Body of pancreas (tissue), 4 donors: ENCODE data around the gene RSPH6A. TPM values are rescaled to one million over a fixed set of nuclear protein-coding genes. Genes with fewer than 3 reads are reported as not detected.

ENCODE experiments used
- ATAC-seq: fragments of 150-250 bp; one replicate; pipeline ENCODE4 v1.9.1; 2016
- DNase-seq, 4 donors: peaks; one replicate each; pipeline ENCODE4 v3.0.0-alpha.2; 2019
- H3K27ac ChIP-seq, 4 donors: fragments of 200-600 bp; sonication (generic); 1 replicate in 3 of 4; 2 replicates in 1 of 4; pipeline versions ENCODE4 v1.5.1 to v1.6.1; 2016 to 2019; ENCODE audit warnings: mild to moderate bottlenecking in 1 of 4, mixed read lengths in 1 of 4, moderate library complexity in 1 of 4
- H3K27me3 ChIP-seq, 2 donors: fragments of 200-600 bp; sonication (generic); one replicate each; pipeline ENCODE4 v1.6.0; 2016; ENCODE audit warnings: mild to moderate bottlenecking in 1 of 2
- H3K36me3 ChIP-seq, 2 donors: fragments of 200-600 bp; sonication (generic); replicated peaks in 1 of 2; 2 replicates each; pipeline ENCODE4 v1.5.1; 2016; ENCODE audit warnings: low read depth in 2 of 2; ENCODE audit not compliant: insufficient read depth in 1 of 2
- H3K4me1 ChIP-seq: fragments of 200-600 bp; sonication (generic); one replicate; pipeline ENCODE4 v1.6.0; 2016
- H3K4me3 ChIP-seq, 2 donors: fragments of 200-600 bp; sonication (generic); 1 replicate in 1 of 2; 2 replicates in 1 of 2; pipeline ENCODE4 v1.5.1; 2016 to 2019
- H3K9me3 ChIP-seq, 3 donors: fragments of 200-600 bp; sonication (generic); 1 replicate in 2 of 3; 2 replicates in 1 of 3; pipeline ENCODE4 v1.5.1; 2016
- CTCF ChIP-seq, 7 experiments: fragments of 450-650 bp in 4 of 7; fragments of 200-600 bp in 3 of 7; sonication (generic) in 3 of 7; IDR thresholded peaks; one replicate each; pipeline ENCODE4 v1.5.1; 2016 to 2019; ENCODE audit warnings: antibody characterized with exemption in 7 of 7
- POLR2A ChIP-seq, 3 donors: fragments of 450-650 bp; IDR thresholded peaks; one replicate each; pipeline ENCODE4 v1.6.1; 2016; ENCODE audit warnings: antibody characterized with exemption in 3 of 3, mild to moderate bottlenecking in 2 of 3
- WGBS, 2 donors: methylation state at CpG; one replicate each; pipeline ENCODE4 v1.1.5; 2017; 5-methylcytosine and 5-hydroxymethylcytosine counted together
- intact Hi-C: fragments of 100-400 bp; cut with DNase I; formaldehyde crosslinking; loops from one replicate; pipeline ENCODE4 v1.15.1; 2023
- total RNA-seq, 2 donors: library from RNA; depleted of rRNA; stranded (reverse); fragments of >200 nt; gene quantifications; one replicate each; pipeline ENCODE4 v1.1.0, GENCODE V29; 2016

RSPH6A gene
- total RNA-seq, 2 donors from 2014 or later: 0.33 TPM; not detected in 1

GRCh38 chr19:45823182-45823581 lies 8.1 kb upstream of the RSPH6A start:
- H3K9me3 ChIP-seq: no peaks in the 10 kb centered on the region
- H3K4me1 ChIP-seq: no peaks in the 10 kb centered on the region
- no peak for ATAC-seq
- DNase-seq: no peak
- intact Hi-C loops: no loop called here
- 96 to 97% methylated on average over 5 to 12 of the region's 12 CpGs for WGBS, 2 donors
- TF ChIP-seq POLR2A (IDR thresholded peaks at IDR 0.05) (no peak), CTCF (IDR thresholded peaks at IDR 0.05) (no peak)
- peaks cover 0 to 23% of the 10 kb centered on the region in 2 donors for H3K36me3 ChIP-seq
- no peak overlapping the region for H3K4me3 ChIP-seq
- no peak overlapping the region for H3K27ac ChIP-seq
- H3K27me3 ChIP-seq: no peaks in the 10 kb centered on the region

GRCh38 chr19:45822716-45823115 lies 7.6 kb upstream of the RSPH6A start:
- ATAC-seq (no peak), DNase-seq (no peak)
- intact Hi-C loops: no loop called here
- no peaks in the 10 kb centered on the region for H3K27me3 ChIP-seq
- WGBS, 2 donors: 93 to 100% methylated on average over 4 to 5 of the region's 5 CpGs
- no peak overlapping the region for H3K27ac ChIP-seq
- H3K36me3 ChIP-seq: peaks cover 0 to 21% of the 10 kb centered on the region in 2 donors
- H3K4me3 ChIP-seq: no peak overlapping the region
- TF ChIP-seq CTCF (IDR thresholded peaks at IDR 0.05) (no peak), POLR2A (IDR thresholded peaks at IDR 0.05) (no peak)
- H3K9me3 ChIP-seq: no peaks in the 10 kb centered on the region
- peaks cover 2% of the 10 kb centered on the region for H3K4me1 ChIP-seq

- Histone ChIP-seq H3K9me3 (no peaks in the 10 kb centered on the region), H3K4me1 (peaks cover 6% of the 10 kb centered on the region), H3K27ac (no peak overlapping the region), H3K27me3 (no peaks in the 10 kb centered on the region), H3K4me3 (no peak overlapping the region), H3K36me3 (peaks cover 0 to 16% of the 10 kb centered on the region in 2 donors)
- DNase-seq (no peak), ATAC-seq (no peak)
- intact Hi-C loops: no loop called here
- TF ChIP-seq POLR2A (IDR thresholded peaks at IDR 0.05) (no peak), CTCF (IDR thresholded peaks at IDR 0.05) (no peak)
- 83 to 84% methylated on average over 4 to 10 of the region's 10 CpGs for WGBS, 2 donors
Measured at GRCh38 chr19:45821570-45821969, 6.5 kb upstream of the RSPH6A start.

GRCh38 chr19:45821103-45821521 lies 6.0 kb upstream of the RSPH6A start:
- no peak overlapping the region for H3K27ac ChIP-seq
- TF ChIP-seq CTCF (IDR thresholded peaks at IDR 0.05): no peak
- TF ChIP-seq POLR2A (IDR thresholded peaks at IDR 0.05): no peak
- intact Hi-C loops: no loop called here
- DNase-seq (no peak), ATAC-seq (no peak)
- 88 to 95% methylated on average over 8 of the region's 8 CpGs for WGBS, 2 donors
- no peak overlapping the region for H3K4me3 ChIP-seq
- H3K27me3 ChIP-seq: no peaks in the 10 kb centered on the region
- peaks cover 0 to 12% of the 10 kb centered on the region in 2 donors for H3K36me3 ChIP-seq
- H3K4me1 ChIP-seq: peaks cover 6% of the 10 kb centered on the region
- H3K9me3 ChIP-seq: no peaks in the 10 kb centered on the region

GRCh38 chr19:45820413-45821102 lies 5.5 kb upstream of the RSPH6A start:
- ATAC-seq: no peak
- peaks cover 6% of the 10 kb centered on the region for H3K4me1 ChIP-seq
- intact Hi-C loops: no loop called here
- DNase-seq: no peak
- no peak overlapping the region for H3K4me3 ChIP-seq
- H3K36me3 ChIP-seq: peaks cover 0 to 6% of the 10 kb centered on the region in 2 donors
- no peaks in the 10 kb centered on the region for H3K27me3 ChIP-seq
- 59 to 72% methylated on average over 10 to 18 of the region's 20 CpGs for WGBS, 2 donors
- H3K27ac ChIP-seq: no peak overlapping the region
- H3K9me3 ChIP-seq: no peaks in the 10 kb centered on the region
- TF ChIP-seq CTCF (IDR thresholded peaks at IDR 0.05): no peak
- no peak for TF ChIP-seq POLR2A (IDR thresholded peaks at IDR 0.05)
